Measurements from ENCODE around the gene CNBP.

- peak in 2 of 4 experiments; percentile 46 to 58 for TF ChIP-seq CTCF (IDR thresholded peaks at IDR 0.05)
- TF ChIP-seq POLR2A (IDR thresholded peaks at IDR 0.05), result peak; percentile 42 to 57
Observed at GRCh38 chr3:129120254-129121004, 63.3 kb downstream of the CNBP start.
